Measurements from ENCODE around the gene TRIM7. TPM values are rescaled to one million over a fixed set of nuclear protein-coding genes. Genes with fewer than 3 reads are reported as not detected.
A peak's percentile ranks its signal among the peaks of the same experiment; 100 is the strongest.

Gene TRIM7
- polyA plus RNA-seq, 1 donor (not counting 4 experiments of a cell fraction or from before 2014, with no cell fraction given) = 27.6 TPM

DNA sequence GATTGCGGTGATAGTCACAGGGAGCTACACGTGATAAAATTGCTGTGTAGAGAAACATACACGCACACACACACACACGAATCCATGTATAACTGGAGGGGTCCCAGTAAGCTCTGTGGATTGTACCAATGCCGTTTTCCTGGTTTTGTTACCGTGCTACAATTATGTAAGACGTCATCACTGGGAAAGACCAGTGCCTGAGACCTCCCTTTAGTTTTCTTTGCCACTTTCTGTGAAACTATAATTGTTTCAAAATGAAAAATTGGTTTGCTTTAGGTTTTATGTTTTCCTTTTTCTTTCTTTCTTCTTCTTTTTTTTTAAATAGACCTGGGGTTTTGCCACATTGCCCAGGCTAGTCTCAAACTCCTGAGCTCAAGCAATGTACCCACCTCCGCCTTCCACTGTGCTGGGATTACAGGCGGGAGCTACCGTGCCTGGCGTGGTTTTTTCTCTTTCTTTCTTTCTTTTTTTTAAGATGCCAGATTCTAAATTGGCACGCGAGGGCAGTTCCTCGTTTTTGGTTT is 36.3 kb downstream of the TRIM7 start:
- no peak overlapping the region for H3K27ac ChIP-seq (ENCODE audit: control insufficient read depth, insufficient read depth, low read length)
- no peak overlapping the region for H3K9ac ChIP-seq (ENCODE audit: control insufficient read depth, extremely low read depth, insufficient read depth, low read length)
- no peaks in the 10 kb centered on the region for H3K27me3 ChIP-seq (ENCODE audit: control insufficient read depth, extremely low read depth, insufficient read depth, low read length)
- no peak for TF ChIP-seq EZH2 (IDR thresholded peaks at IDR 0.05; ENCODE audit: low read length)
- TF ChIP-seq, protein P1, sequence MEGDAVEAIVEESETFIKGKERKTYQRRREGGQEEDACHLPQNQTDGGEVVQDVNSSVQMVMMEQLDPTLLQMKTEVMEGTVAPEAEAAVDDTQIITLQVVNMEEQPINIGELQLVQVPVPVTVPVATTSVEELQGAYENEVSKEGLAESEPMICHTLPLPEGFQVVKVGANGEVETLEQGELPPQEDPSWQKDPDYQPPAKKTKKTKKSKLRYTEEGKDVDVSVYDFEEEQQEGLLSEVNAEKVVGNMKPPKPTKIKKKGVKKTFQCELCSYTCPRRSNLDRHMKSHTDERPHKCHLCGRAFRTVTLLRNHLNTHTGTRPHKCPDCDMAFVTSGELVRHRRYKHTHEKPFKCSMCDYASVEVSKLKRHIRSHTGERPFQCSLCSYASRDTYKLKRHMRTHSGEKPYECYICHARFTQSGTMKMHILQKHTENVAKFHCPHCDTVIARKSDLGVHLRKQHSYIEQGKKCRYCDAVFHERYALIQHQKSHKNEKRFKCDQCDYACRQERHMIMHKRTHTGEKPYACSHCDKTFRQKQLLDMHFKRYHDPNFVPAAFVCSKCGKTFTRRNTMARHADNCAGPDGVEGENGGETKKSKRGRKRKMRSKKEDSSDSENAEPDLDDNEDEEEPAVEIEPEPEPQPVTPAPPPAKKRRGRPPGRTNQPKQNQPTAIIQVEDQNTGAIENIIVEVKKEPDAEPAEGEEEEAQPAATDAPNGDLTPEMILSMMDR (optimal IDR thresholded peaks at IDR 0.05 in 1 of 3, IDR thresholded peaks at IDR 0.05 in 1 of 3, conservative IDR thresholded peaks at IDR 0.05 in 1 of 3; ENCODE audit: extremely low read depth in 1 of 3, insufficient read depth in 2 of 3, low read length in 3 of 3) = no peak
- no peaks in the 10 kb centered on the region for H3K36me3 ChIP-seq (ENCODE audit: control insufficient read depth in 2 of 2, extremely low read depth in 1 of 2, insufficient read depth in 2 of 2, low read length in 2 of 2)
- dilution Hi-C loops (cut with MboI; ENCODE audit: extremely low pct_ligation_motif_present, low sequenced_read_pairs) = no loop called here
- H2AFZ ChIP-seq (ENCODE audit: control insufficient read depth, low read length) = no peak overlapping the region
- no peaks in the 10 kb centered on the region for H3K9me3 ChIP-seq (ENCODE audit: control insufficient read depth, low read depth, low read length)
- no peak overlapping the region for H3K4me3 ChIP-seq (ENCODE audit: control insufficient read depth in 2 of 3, extremely low read depth in 1 of 3, insufficient read depth in 2 of 3, low read depth in 1 of 3, low read length in 3 of 3)
- DNase-seq (ENCODE audit: low read depth, low spot score) (no peak), FAIRE-seq (no peak)
- H3K4me1 ChIP-seq (ENCODE audit: control insufficient read depth, extremely low read depth, insufficient read depth, low read length) = peaks cover 8% of the 10 kb centered on the region
- no peaks in the 10 kb centered on the region for H4K20me1 ChIP-seq (ENCODE audit: control insufficient read depth, extremely low read depth, insufficient read depth, low read length)
- H3K79me2 ChIP-seq (ENCODE audit: control insufficient read depth, insufficient read depth, low read length) = no peaks in the 10 kb centered on the region
- peak overlapping the region; percentile 52 for H3K4me2 ChIP-seq (ENCODE audit: control insufficient read depth, extremely low read depth, insufficient read depth, low read depth, low read length)
- H3K9me1 ChIP-seq (ENCODE audit: control insufficient read depth, extremely low read depth, insufficient read depth, low read length) = no peaks in the 10 kb centered on the region

DNA sequence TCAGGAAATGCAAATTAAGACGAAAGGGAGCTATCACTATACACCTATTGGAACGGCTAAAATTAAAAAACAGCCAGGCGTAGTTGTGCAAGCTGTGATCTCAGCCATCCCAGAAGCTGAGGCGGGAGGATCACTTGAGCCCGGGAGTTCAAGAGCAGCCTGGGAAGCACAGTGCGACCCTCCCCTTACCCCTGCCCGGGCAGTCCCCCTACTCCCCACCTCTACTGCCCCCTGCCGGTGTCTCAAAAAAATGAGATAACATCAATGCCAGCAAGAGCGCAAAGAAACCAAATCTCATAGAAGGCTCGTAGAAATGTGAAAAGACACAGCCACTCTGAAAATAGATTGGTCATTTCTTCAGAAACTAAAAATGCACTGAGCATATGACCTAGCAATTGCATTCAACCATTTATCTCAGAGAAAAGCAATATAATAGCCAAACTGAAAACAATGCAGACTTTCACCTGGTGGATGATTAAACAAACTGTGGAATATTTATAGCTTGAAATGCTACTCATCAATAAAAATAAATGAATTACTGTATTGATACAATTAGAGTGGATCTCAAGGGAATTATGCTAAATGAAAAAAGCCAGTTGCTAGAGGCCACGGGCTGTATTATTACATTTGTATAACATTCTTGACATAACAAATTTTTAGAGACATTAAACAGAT is 37.0 kb downstream of the TRIM7 start:
- Histone ChIP-seq H3K4me2 (ENCODE audit: control insufficient read depth, extremely low read depth, insufficient read depth, low read depth, low read length) (peak overlapping the region; percentile 52), H3K4me3 (ENCODE audit: control insufficient read depth in 2 of 3, extremely low read depth in 1 of 3, insufficient read depth in 2 of 3, low read depth in 1 of 3, low read length in 3 of 3) (no peak overlapping the region), H3K9me1 (ENCODE audit: control insufficient read depth, extremely low read depth, insufficient read depth, low read length) (no peaks in the 10 kb centered on the region), H3K79me2 (ENCODE audit: control insufficient read depth, insufficient read depth, low read length) (no peaks in the 10 kb centered on the region), H2AFZ (ENCODE audit: control insufficient read depth, low read length) (no peak overlapping the region), H3K27ac (ENCODE audit: control insufficient read depth, insufficient read depth, low read length) (no peak overlapping the region), H3K4me1 (ENCODE audit: control insufficient read depth, extremely low read depth, insufficient read depth, low read length) (peaks cover 8% of the 10 kb centered on the region), H4K20me1 (ENCODE audit: control insufficient read depth, extremely low read depth, insufficient read depth, low read length) (no peaks in the 10 kb centered on the region), H3K27me3 (ENCODE audit: control insufficient read depth, extremely low read depth, insufficient read depth, low read length) (no peaks in the 10 kb centered on the region), H3K36me3 (ENCODE audit: control insufficient read depth in 2 of 2, extremely low read depth in 1 of 2, insufficient read depth in 2 of 2, low read length in 2 of 2) (no peaks in the 10 kb centered on the region), H3K9ac (ENCODE audit: control insufficient read depth, extremely low read depth, insufficient read depth, low read length) (no peak overlapping the region), H3K9me3 (ENCODE audit: control insufficient read depth, low read depth, low read length) (no peaks in the 10 kb centered on the region)
- DNase-seq (ENCODE audit: low read depth, low spot score) = no peak
- FAIRE-seq = no peak
- dilution Hi-C loops (cut with MboI; ENCODE audit: extremely low pct_ligation_motif_present, low sequenced_read_pairs) = no loop called here
- TF ChIP-seq, protein P1 (optimal IDR thresholded peaks at IDR 0.05 in 1 of 3, IDR thresholded peaks at IDR 0.05 in 1 of 3, conservative IDR thresholded peaks at IDR 0.05 in 1 of 3; ENCODE audit: extremely low read depth in 1 of 3, insufficient read depth in 2 of 3, low read length in 3 of 3) = peak; percentile 50 to 54 (median 51)
- no peak for TF ChIP-seq EZH2 (IDR thresholded peaks at IDR 0.05; ENCODE audit: low read length)

Data from keratinocyte (primary cell).